GM21423 (cell line): Measurements from ENCODE around the gene POP4.

Experiments
- ATAC-seq: cut with Tn5 transposase; IDR thresholded peaks from one replicate; pipeline ENCODE4 v1.9.1; 2021; ENCODE audit warnings: mild to moderate bottlenecking, moderate library complexity; ENCODE audit not compliant: unreplicated experiment

POP4 gene

GRCh38 chr19:29629836-29630534 lies 23.9 kb downstream of the POP4 start:
- ATAC-seq: no peak

- no peak for ATAC-seq
Observed at GRCh38 chr19:29630655-29631054, 24.6 kb downstream of the POP4 start.

- no peak for ATAC-seq
Observed at GRCh38 chr19:29631450-29631849, 25.4 kb downstream of the POP4 start.

GRCh38 chr19:29634002-29634401 lies 27.9 kb downstream of the POP4 start:
- ATAC-seq: no peak

- no peak for ATAC-seq
Observed at GRCh38 chr19:29634423-29635130, 28.5 kb downstream of the POP4 start.

GRCh38 chr19:29635963-29636362 lies 29.9 kb downstream of the POP4 start:
- ATAC-seq: no peak

GRCh38 chr19:29636553-29637360 lies 30.7 kb downstream of the POP4 start:
- ATAC-seq: no peak

- no peak for ATAC-seq
Observed at GRCh38 chr19:29639086-29639485, 33.0 kb downstream of the POP4 start.

GRCh38 chr19:29640231-29640630 lies 34.1 kb downstream of the POP4 start:
- ATAC-seq: no peak

- no peak for ATAC-seq
Observed at GRCh38 chr19:29641597-29641996, 35.5 kb downstream of the POP4 start.

GRCh38 chr19:29643361-29643935 lies 37.4 kb downstream of the POP4 start:
- no peak for ATAC-seq

- ATAC-seq: no peak
Observed at GRCh38 chr19:29644210-29644609, 38.1 kb downstream of the POP4 start.

- ATAC-seq: no peak
Observed at GRCh38 chr19:29645491-29645867, 39.4 kb downstream of the POP4 start.

- ATAC-seq: no peak
Observed at GRCh38 chr19:29645911-29646310, 39.8 kb downstream of the POP4 start.

- ATAC-seq: no peak
Observed at GRCh38 chr19:29650772-29651387, 44.8 kb downstream of the POP4 start.

- ATAC-seq: no peak
Observed at GRCh38 chr19:29651622-29652394, 45.7 kb downstream of the POP4 start.

GRCh38 chr19:29653398-29653797 lies 47.3 kb downstream of the POP4 start:
- ATAC-seq: no peak

- ATAC-seq: no peak
Observed at GRCh38 chr19:29655648-29656335, 49.7 kb downstream of the POP4 start.

GRCh38 chr19:29658221-29658991 lies 52.3 kb downstream of the POP4 start:
- ATAC-seq: no peak
